GM12891 (cell line): Measurements from ENCODE around the gene COL18A1.

Experiments used
- POLR2A ChIP-seq: IDR thresholded peaks from 2 replicates; pipeline ENCODE4 v1.6.1; 2011; ENCODE audit warnings: low read depth, low read length, control low read depth
- POLR2AphosphoS5 ChIP-seq: IDR thresholded peaks from 2 replicates; pipeline ENCODE4 v1.6.1; 2011; ENCODE audit warnings: low read depth, low read length, control low read depth
- SPI1 ChIP-seq: IDR thresholded peaks from 2 replicates; pipeline ENCODE4 v1.6.1; 2011; ENCODE audit warnings: low read depth, low read length, control low read depth

DNA sequence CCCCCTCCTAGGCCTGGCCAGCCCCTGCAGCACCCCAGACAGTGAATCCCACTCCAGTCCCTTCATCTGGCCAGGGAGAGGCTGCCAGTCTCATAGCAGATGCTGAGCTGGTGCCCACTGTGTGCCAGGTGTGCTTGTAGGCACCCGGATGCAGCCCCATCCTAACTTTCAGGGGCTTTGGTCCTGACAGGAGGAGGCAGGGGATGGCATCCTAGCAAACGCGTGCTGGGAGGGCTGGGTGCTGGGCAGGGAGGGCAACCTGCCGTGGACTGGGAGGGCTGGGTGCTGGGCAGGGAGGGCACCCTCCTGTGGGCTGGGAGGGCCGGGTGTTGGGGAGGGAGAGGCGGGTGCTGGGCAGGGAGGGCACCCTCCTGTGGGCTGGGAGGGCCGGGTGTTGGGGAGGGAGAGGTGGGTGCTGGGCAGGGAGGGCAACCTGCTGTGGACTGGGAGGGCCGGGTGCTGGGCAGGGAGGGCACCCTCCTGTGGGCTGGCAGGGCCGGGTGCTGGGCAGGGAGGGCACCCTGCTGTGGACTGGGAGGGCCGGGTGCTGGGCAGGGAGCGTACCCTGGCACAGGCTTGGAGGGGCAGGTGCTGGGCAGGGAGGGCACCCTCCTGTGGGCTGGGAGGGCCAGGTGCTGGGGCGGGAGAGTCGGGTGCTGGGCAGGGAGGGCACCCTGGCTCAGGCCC lies 102.0 kb downstream of the COL18A1 start:
- TF ChIP-seq POLR2A: no peak
- TF ChIP-seq POLR2AphosphoS5: no peak
- no peak for TF ChIP-seq SPI1
